ENCODE measurements around the gene PHOX2B.

PHOX2B gene

GRCh38 chr4:41748571-41749475 is at the start of gene PHOX2B:
Gene PHOX2B (minus strand): TSS chr4:41748725. CDS start chr4:41748610, 115 bp downstream.
- no peak for DNase-seq

- DNase-seq = no peak
These were observed 48.7 kb upstream of the PHOX2B start for GRCh38 chr4:41797260-41797659.

- no peak for DNase-seq
These were observed 48.2 kb upstream of the PHOX2B start for GRCh38 chr4:41796545-41797210.

- DNase-seq = no peak
These were observed 47.4 kb upstream of the PHOX2B start for GRCh38 chr4:41795796-41796385.

- no peak for DNase-seq
These were observed 43.6 kb upstream of the PHOX2B start for GRCh38 chr4:41792166-41792565.

- no peak for DNase-seq
These were observed 43.0 kb upstream of the PHOX2B start for GRCh38 chr4:41791557-41791956.

- DNase-seq = no peak
These were observed 39.4 kb upstream of the PHOX2B start for GRCh38 chr4:41787931-41788330.

- DNase-seq = no peak
These were observed 37.1 kb upstream of the PHOX2B start for GRCh38 chr4:41785665-41786064.

GRCh38 chr4:41784191-41784979 is 35.9 kb upstream of the PHOX2B start:
- no peak for DNase-seq

- no peak for DNase-seq
These were observed 27.9 kb upstream of the PHOX2B start for GRCh38 chr4:41776466-41776865.

- DNase-seq = no peak
These were observed 15.2 kb upstream of the PHOX2B start for GRCh38 chr4:41763729-41764128.

- no peak for DNase-seq
These were observed 10.4 kb upstream of the PHOX2B start for GRCh38 chr4:41758884-41759283.

GRCh38 chr4:41757521-41758156 is 9.1 kb upstream of the PHOX2B start:
- no peak for DNase-seq

- no peak for DNase-seq
These were observed 5.4 kb upstream of the PHOX2B start for GRCh38 chr4:41753942-41754341.

GRCh38 chr4:41752081-41752836 is 3.7 kb upstream of the PHOX2B start:
- DNase-seq = no peak

GRCh38 chr4:41751449-41752061 is 3.0 kb upstream of the PHOX2B start:
- no peak for DNase-seq

GRCh38 chr4:41750626-41751448 is 2.3 kb upstream of the PHOX2B start:
- no peak for DNase-seq

GRCh38 chr4:41750121-41750625 is 1.6 kb upstream of the PHOX2B start:
- DNase-seq = no peak

GRCh38 chr4:41749631-41750039 is 1.1 kb upstream of the PHOX2B start:
- no peak for DNase-seq

GRCh38 chr4:41748074-41748570 is 403 bp downstream of the PHOX2B start:
- no peak for DNase-seq
